GM21529 (cell line): ENCODE measurements around the gene CORO2A.

Experiments
- ATAC-seq: cut with Tn5 transposase; IDR thresholded peaks from one replicate; pipeline ENCODE4 v1.9.1; 2021; ENCODE audit not compliant: unreplicated experiment

CORO2A gene

GRCh38 chr9:98219794-98220370, 27.4 kb upstream of the CORO2A start:
- ATAC-seq: no peak

DNA sequence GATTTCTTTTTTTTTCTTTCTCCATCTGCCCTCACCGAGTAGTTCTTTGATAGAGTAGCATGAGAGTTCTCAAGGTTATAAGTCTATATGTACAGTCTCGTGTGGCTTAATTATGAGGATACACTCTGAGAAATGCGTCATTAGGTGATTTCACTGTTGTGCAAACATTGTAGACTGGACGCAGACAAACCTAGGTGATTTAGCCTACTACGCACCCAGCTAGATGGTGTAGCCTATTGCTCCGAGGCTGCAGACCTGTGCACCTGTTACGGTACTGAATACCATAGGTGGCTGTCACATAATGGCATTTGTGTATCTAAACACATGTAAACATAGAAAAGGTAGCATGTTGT, 26.9 kb upstream of the CORO2A start:
- no peak for ATAC-seq

GRCh38 chr9:98218562-98219363, 26.3 kb upstream of the CORO2A start:
- ATAC-seq: no peak

DNA sequence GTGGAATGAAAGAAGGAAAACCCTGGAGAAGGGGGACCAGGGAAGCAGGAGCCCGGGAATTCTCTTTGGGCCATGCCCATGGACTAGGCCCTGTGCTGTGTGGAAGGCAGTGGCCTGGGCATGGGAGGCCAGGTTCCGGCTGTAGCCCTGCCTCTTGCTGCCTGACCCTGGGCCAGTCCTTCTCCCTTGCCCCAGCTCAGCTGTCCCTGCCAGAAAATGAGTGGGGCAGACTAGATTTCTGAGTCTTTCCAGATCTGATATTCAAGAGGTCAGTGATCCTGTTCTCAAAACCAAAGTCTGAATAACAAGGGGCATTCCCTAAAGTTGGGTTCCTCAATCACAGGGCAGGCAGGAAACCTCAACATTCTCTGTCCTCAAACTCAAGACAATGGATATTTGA, 24.8 kb upstream of the CORO2A start:
- no peak for ATAC-seq

GRCh38 chr9:98216391-98216790, 24.0 kb upstream of the CORO2A start:
- ATAC-seq: no peak

DNA sequence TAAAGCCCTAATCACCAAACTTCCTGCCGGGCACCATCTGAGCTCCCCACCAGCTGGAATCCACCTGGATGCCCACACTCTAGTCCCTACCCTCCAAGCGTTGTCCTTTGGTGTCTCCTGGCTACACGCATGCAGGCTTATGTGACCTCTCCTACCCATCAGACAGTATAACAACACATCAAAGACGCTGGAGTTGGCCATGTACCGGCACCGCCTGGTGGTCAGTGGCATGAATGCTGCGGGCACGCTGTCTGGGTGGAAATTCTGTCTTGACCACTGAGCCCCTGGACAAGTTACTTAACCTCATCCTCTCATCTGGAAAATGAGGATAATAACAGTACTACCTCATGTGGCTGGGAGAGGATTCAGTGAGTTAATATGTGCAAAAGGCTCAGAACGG, 23.4 kb upstream of the CORO2A start:
- no peak for ATAC-seq

GRCh38 chr9:98215271-98215670, 22.8 kb upstream of the CORO2A start:
- ATAC-seq: no peak

DNA sequence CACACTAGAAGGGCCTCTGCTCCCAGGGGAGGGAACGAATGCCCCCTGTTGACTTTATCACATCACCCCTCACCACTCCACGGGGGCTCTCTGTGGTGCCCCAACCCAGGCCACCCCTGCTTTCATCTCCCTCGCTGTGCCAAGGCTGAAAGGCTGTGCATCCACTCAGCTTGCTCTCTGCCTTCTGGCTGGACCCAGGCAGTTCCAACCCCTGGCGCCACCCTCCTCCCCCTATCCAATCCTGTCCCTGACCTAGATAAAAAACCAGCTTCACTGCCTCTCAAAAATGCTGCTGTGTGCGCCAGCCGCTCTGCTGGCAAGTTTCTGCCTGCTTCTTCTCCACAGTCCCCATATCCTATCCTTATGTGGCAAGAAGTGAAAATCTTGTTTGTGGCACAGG, 22.4 kb upstream of the CORO2A start:
- ATAC-seq: no peak

DNA sequence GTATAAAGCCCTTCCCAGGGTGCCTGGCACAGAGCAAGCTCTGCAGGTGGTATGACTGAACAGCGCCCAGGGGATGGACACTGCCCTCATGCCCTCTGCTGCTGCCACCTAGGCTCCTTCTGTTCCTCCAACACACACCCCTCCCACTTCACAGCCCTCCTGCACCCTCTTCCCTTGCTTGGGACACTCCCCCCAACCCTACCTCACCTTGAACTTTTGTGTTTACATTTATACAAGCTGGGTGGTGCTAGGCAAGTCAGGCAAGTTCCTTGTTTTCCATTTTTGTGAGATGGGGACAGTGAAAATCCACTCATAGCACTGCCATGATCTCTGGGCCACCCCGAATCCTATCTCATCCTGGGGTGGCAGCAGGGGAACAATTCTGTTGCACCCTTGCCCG, 18.8 kb upstream of the CORO2A start:
- ATAC-seq: no peak

- ATAC-seq: no peak
These were observed 18.0 kb upstream of the CORO2A start for GRCh38 chr9:98210435-98210834.

DNA sequence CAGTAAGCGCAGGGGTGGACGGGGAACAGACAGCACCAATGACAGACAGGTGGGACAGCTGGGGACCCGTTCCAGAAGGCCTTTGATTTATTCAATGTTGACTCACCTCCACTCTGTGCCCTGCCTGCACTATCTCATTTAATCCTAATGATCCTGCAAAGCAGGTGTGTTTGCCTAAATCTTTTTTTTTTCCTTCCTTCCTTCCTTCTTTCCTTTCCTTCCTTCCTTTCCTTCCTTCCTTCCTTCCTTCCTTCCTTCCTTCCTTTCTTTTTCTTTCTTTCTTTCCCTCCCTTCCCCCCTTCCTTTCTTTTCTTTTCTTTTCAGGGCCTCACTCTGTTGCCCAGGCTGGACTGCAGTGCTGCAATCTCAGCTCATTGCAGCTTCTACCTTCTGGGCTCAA, 17.1 kb upstream of the CORO2A start:
- ATAC-seq: no peak

- ATAC-seq: no peak
These were observed 16.2 kb upstream of the CORO2A start for GRCh38 chr9:98208635-98209034.

DNA sequence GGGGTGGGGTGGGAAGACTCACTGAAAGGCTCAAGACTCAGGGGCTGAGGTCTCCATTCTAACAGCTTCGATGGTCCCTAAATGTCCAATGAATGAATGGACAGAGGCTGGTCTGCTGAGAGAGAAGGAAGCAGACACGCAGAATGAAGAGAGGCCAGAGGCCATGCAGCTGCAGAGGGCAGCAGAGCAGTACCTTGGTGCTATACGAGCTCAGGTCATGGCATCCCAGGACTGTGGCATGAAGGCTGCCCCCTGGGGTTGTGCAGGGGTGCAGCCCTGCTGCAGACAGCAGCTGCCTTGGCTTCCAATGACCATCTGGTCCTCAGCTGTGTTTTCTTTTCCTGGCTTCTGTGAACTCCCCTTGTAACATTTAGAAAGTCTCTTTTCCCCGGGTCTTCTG, 15.2 kb upstream of the CORO2A start:
- no peak for ATAC-seq

DNA sequence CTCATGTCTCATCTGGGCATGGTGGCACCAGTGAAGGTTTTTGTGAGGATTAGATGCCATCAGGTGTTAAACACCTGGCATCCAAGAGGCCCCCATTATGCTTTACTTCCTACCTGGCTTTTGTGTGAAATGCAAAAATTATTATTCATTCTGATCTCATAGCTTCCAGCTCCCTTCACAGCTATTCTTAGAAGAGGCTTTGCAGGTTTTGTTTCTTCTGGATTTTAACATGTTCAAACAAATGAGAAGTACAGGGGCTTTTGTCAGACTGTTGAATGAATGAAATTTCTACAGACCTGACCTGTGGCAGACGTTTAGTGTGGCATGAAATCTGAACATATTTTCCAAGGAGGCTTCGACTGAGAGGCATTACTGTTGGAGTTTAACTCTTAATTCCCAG, 14.3 kb upstream of the CORO2A start:
- ATAC-seq: no peak

DNA sequence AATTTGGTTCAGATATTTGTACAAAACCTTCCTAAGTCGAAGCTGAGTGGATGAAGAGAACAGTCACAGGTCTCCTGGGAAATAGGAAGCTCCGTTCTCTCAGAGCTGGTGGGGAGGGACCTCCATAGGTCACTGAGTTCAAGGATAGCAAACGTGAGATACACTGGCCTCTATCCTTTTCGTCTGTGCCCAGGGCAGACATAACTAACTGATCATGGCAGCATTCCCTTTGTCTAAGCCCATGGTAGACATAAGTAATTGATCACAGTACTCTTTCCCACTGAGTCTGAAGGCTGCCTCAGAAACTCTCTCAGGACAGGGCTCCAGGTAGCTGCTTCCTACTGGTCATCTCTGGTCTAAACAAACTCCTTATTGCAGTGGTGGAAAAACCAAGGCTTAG, 12.3 kb upstream of the CORO2A start:
- ATAC-seq: no peak

DNA sequence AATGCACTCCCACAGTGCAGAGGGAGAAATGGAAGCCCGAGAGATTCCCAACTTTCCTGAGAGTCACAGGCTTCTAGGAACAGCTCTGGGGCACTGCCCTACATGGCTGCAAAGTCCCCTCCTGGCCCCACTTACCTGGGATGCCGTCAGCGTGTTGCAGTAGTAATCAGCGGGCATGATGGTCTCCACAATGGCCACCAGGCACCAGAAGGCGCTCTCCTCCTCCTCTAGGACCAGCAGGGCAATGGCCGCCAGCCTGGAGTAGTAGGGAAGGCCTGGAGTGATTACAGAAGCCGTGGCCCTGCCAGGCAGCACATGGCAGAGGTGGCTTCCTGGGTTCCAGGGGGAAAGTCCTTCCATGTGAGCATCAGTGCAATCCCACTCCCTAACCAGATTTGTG, 10.7 kb upstream of the CORO2A start:
- no peak for ATAC-seq

GRCh38 chr9:98202252-98202651, 9.8 kb upstream of the CORO2A start:
- ATAC-seq: no peak

DNA sequence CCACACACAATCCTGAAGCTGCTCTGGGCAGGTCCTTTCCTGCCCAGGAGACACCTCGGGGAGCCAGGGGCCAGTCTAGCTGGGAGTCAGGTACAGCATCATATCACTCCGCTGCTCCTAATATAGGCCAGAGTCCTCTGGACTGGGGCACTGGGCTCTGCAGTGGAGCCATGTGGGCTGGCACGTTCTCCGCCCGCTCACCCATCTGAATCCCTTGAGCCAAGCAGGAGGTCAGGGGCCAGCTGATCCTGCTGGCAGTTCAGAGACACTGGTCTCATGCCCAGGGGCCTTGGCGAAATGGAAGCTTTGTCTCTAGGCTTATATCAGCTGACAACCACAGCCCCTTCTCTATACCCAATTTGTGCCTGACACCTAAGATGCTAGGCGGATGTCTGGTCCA, 9.3 kb upstream of the CORO2A start:
- ATAC-seq: no peak

DNA sequence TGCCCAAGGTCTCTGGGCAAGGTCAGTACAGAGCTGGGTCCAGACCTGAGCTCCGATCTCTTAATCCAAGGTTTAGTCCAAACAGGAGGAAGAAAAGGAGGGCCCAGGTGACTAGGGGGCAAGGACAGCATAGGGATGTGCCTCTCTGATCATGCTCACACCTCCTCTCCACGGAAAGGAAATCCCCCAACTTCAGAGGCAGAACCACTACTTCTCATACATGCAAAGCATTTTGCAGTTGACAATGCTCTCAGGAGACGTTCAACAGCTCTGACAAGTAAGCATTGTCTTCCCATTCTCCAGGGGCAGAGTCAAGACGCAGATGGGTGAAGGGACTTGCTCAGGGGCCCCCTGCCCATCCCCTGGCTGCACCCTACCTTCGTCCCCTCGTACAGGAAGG, 8.7 kb upstream of the CORO2A start:
- no peak for ATAC-seq

- ATAC-seq: no peak
These were observed 7.1 kb upstream of the CORO2A start for GRCh38 chr9:98199388-98200033.

DNA sequence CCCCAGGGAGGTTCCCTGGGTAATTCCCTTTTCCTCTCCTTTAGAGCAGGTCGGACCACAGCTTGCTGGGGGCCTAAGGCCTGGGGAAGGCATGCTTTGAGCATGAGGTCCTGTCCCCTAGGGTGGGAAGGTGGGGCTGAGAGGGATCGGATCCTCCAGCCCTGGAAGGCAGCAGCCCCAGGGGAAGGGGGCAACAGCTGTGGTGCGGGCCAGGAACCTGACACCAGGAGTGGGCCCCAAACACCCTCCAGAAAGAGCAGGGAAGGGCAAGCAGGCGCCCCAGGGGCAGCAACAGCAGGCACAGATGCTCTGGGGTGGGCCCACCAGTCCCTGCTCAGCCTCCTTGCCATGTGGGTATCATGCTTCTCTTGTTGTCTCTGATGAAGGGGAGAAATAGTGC, 3.2 kb upstream of the CORO2A start:
- no peak for ATAC-seq

DNA sequence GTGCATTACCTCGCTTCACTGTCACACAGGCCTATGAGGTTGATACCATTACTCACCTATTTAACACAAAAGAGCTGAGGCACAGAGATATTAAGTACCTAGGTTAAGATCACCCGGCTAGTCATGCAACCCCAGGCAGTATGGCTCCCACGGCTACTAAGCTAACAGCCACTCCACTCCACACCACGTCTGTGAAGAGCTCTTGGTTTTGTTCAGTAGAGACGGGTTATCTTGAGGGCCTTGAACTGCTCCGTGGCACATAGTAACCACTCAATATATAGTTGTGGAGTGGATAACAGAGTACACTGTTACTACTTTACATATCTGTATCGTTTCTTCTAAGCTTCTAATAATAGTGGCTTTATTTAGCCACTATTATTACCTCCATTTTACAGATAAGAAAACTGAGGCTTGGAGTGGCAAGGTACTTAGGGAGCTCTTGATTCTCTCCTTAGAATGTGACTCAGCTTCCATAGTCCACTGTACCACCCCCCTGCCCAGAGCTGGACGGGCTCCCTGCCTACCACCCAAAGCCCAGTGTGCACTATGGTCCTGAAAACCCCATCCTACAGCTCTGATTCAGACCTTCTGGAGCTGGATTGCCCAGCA, 1.0 kb upstream of the CORO2A start:
- ATAC-seq: no peak
